Hepatocyte (in vitro differentiated cells): ENCODE measurements around the gene KHK.

Experiments
- CTCF ChIP-seq: fragments of 200-600 bp; sonication (generic); IDR thresholded peaks from 2 replicates; pipeline ENCODE4 v1.5.1; 2016; ENCODE audit warnings: antibody characterized with exemption, mild to moderate bottlenecking; ENCODE audit not compliant: poor library complexity
- EZH2 ChIP-seq: fragments of 200-600 bp; sonication (generic); IDR thresholded peaks from 2 replicates; pipeline ENCODE4 v1.6.1; 2016; ENCODE audit warnings: antibody characterized with exemption, mild to moderate bottlenecking, borderline replicate concordance
- EZH2phosphoT487 ChIP-seq: fragments of 200-600 bp; sonication (generic); IDR thresholded peaks from one replicate; pipeline ENCODE4 v1.6.1; 2018; ENCODE audit warnings: antibody characterized with exemption, mild to moderate bottlenecking, low read depth, moderate library complexity; ENCODE audit not compliant: unreplicated experiment, severe bottlenecking

- TF ChIP-seq CTCF (no peak), EZH2phosphoT487 (no peak), EZH2 (no peak)
These were observed 7.1 kb upstream of the KHK start for GRCh38 chr2:27079233-27080139.
